ENCODE data around the gene RIOK1.

DNA sequence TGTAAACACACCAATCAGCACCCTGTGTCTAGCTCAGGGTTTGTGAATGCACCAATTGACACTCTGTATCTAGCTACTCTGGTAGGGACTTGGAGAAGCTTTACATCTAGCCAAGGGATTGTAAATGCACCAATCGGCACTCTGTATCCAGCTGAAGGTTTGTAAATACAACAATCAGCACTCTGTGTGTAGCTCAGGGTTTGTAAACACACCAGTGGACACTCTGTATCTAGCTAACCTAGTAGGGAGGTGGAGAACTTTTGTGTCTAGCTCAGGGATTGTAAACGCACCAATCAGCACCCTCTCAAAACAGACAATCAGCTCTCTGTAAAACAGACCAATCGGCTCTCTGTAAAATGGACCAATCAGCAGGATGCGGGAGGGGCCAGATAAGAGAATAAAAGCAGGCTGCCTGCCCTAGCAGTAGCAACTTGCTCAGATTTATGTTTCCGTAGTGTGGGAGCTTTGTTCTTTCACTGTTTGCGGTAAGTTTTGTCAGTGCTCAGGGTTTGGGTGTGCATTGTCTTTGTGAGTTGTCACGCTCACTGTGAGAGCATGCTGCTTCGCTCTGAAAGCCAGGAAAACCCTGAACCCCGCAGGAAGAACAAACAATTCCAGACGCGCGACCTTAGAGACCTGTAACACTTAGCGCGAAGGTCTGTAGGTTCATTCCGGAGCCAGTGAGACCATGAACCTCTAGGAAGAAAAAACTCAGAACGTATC is 37.0 kb downstream of the RIOK1 start:
- TF ChIP-seq, protein P1, sequence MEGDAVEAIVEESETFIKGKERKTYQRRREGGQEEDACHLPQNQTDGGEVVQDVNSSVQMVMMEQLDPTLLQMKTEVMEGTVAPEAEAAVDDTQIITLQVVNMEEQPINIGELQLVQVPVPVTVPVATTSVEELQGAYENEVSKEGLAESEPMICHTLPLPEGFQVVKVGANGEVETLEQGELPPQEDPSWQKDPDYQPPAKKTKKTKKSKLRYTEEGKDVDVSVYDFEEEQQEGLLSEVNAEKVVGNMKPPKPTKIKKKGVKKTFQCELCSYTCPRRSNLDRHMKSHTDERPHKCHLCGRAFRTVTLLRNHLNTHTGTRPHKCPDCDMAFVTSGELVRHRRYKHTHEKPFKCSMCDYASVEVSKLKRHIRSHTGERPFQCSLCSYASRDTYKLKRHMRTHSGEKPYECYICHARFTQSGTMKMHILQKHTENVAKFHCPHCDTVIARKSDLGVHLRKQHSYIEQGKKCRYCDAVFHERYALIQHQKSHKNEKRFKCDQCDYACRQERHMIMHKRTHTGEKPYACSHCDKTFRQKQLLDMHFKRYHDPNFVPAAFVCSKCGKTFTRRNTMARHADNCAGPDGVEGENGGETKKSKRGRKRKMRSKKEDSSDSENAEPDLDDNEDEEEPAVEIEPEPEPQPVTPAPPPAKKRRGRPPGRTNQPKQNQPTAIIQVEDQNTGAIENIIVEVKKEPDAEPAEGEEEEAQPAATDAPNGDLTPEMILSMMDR (conservative IDR thresholded peaks at IDR 0.05; ENCODE audit: low read depth, low read length): no peak
- no peak for TF ChIP-seq EZH2 (IDR thresholded peaks at IDR 0.05; ENCODE audit: borderline replicate concordance, low read depth, low read length, poor library complexity, severe bottlenecking)
